HG03060 (cell line): Measurements from ENCODE around the gene UNC45A.

Source experiments
- ATAC-seq: cut with Tn5 transposase; IDR thresholded peaks from one replicate; pipeline ENCODE4 v1.9.1; 2021; ENCODE audit warnings: low read depth, moderate number of reproducible peaks; ENCODE audit not compliant: unreplicated experiment

Gene UNC45A

DNA sequence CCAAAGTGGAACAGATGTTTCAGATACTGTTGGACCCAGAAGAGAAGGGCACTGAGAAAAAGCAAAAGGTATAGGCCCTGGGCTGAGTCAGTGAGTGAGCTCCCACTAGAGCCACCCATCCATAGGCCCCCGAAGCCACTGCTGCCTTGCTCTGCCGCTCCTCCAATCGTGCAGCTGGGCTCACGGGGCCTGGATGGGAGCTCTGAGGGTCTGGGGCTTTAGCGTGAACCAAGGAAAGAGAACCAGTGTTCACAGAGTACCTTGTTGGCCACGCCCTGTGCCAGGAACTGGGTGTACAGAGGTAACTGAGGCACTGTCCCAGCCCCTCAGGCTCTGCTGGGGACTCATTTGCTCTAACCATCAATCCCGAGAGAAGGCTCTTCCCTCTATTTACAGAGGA, 4.7 kb downstream of the UNC45A start:
- no peak for ATAC-seq

DNA sequence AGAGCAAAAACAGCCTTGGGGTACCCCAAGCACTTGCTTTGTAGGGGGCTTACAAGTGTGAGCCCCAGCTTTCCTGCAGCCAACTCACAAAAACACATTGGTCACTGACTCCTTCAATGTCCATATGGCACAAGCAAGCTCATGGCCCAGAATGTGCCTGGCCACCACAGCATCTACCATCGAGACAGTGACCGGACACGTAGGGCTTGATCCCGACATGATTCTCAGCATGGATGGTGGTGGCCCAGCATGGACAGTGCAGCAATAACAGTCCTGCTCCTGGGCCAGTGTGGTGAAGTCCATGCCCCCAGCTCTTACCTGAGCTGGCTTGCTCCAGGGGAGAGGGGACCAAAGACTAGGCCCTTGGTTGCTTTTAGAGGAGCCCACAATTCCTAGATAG, 6.0 kb downstream of the UNC45A start:
- ATAC-seq = no peak

DNA sequence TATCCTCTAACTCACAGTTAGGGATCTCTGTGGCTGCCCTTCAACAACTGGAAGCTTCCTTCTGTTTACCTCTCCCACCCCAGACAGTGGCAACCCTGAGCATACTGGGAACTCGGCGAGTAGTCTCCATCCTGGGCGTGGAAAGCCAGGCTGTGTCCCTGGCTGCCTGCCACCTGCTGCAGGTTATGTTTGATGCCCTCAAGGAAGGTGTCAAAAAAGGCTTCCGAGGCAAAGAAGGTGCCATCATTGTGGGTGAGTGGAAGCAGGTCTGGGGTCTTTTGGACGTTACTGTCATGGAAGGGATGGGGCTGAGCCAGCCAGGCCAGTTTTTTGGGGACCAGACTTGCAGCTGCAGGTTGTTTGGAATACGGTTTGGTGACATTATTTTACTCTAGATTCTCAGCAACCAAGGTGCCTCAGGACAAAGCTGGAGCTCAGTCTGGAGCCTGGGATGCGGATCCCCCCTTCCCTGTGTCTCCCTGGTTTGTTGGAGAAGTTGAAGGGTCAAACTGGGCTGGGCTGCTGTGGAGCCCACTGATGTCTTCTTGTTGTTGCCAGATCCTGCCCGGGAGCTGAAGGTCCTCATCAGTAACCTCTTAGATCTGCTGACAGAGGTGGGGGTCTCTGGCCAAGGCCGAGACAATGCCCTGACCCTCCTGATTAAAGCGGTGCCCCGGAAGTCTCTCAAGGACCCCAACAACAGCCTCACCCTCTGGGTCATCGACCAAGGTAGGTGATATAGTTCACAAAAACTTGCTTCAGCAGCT, 7.5 kb downstream of the UNC45A start:
- ATAC-seq = no peak

- ATAC-seq = no peak
These were observed 10.0 kb downstream of the UNC45A start for GRCh38 chr15:90945091-90945490.

GRCh38 chr15:90946538-90946937, 11.5 kb downstream of the UNC45A start:
- no peak for ATAC-seq

GRCh38 chr15:90946941-90947576, 12.0 kb downstream of the UNC45A start:
- no peak for ATAC-seq

GRCh38 chr15:90947577-90948357, 12.7 kb downstream of the UNC45A start:
- no peak for ATAC-seq

- ATAC-seq = no peak
These were observed 13.4 kb downstream of the UNC45A start for GRCh38 chr15:90948506-90948905.

- ATAC-seq = no peak
These were observed 15.0 kb downstream of the UNC45A start for GRCh38 chr15:90949979-90950675.

- ATAC-seq = no peak
These were observed 15.6 kb downstream of the UNC45A start for GRCh38 chr15:90950676-90951075.

DNA sequence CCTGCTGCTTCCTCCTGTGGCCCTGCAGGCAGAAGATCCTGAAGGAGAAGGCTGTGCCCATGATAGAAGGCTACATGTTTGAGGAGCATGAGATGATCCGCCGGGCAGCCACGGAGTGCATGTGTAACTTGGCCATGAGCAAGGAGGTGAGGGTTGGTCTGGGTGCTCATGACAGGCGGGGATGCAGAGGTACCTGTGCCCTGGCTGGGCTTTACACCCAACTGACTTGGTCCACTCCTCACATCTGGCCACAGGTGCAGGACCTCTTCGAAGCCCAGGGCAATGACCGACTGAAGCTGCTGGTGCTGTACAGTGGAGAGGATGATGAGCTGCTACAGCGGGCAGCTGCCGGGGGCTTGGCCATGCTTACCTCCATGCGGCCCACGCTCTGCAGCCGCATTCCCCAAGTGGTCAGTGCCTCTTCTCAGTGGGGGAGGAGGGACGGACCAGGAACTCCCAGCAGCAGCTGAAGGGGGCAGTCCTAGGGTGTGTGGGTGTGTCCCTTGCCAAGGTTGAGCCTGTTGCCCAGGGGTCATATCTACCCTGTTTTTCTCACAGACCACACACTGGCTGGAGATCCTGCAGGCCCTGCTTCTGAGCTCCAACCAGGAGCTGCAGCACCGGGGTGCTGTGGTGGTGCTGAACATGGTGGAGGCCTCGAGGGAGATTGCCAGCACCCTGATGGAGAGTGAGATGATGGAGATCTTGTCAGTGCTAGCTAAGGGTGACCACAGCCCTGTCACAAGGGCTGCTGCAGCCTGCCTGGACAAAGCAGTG, 18.0 kb downstream of the UNC45A start:
- no peak for ATAC-seq

DNA sequence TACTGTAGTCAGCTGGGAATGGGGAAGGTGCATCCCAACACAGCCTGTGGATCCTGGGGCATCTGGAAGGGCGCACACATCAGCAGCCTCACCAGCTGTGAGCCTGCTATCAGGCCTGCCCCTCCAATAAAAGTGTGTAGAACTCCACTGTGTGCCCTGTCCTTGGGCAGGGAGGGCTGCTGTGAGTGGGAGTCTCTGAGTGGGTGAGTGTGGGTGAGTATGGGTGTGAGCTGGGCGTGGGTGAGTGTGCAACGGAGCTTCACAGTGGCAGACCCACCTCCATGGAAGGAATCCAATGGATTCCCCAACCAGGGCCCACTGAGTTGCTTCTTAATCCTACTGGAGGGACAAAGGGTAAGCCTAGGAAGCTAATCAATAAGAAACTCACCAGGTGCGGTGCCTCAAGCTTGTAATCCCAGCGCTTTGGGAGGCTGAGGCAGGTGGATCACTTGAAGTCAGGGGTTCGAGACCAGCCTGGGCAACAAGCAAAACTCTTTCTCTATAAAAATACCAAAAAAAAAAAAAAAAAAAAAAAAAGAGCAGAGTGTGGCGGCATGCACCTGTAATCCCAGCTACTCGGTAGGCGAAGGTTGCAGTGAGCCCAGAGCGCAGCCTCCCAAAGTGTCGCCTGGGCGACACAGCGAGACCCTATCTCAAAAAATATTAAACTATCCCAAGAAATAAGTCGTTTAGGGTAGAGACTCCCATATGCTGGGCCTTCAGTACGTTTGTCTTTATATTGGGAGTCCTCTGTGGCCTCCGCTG, 19.0 kb downstream of the UNC45A start:
- ATAC-seq = no peak

DNA sequence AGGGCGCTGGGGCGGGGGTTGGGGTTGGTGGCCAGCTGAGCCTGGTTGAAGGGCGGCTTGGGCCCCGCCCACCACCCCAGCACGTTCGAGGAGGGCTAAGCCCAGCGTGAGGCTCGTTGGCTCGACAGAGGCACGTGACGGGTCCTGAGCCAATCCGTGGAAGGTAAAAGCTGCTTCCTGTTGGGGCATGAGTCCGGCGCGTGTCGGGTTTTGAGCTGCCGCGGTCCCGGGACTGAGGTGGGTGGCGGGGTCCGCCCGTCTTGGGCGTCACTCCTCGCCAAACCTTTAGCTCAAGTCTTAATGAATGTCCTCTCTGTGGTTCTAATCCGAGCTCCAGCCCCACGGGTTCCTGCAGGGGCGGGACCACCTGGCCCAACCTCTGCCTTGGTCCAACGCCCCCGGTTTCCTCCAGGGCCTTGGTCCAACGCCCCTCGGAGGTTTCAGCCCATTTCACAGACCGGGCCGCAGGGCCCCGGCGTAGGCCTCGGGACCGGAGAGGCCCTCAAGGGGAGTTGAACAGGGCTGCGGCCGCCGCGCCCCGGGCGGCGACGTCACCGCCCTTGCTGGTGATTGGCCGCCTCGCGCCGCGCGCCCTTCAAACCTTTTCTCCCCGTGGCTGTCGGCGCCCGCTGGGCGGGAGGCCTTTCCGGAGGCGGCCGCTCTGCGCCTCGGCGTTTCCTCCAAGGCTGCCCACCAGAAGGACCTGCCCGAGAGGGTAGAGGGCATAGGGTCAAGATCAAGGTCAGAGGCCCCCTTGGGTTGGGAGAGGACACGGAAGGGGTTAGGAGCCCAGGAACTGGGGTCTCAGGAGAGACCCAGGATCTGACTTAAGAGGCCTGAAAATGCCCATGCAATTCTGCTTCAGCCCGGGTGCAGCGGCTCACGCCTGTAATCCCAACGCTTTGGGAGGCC, 19.9 kb downstream of the UNC45A start, which contains the start of gene RCCD1:
Gene RCCD1, plus strand, starts transcription at position 173 of the 912 bp plus-strand sequence. CDS start 1,851 bp downstream, outside the sequence.
- ATAC-seq = peak; percentile 87

GRCh38 chr15:90955624-90956273, 20.7 kb downstream of the UNC45A start:
- ATAC-seq = no peak

GRCh38 chr15:90956274-90957030, 21.4 kb downstream of the UNC45A start:
- no peak for ATAC-seq

- ATAC-seq = no peak
These were observed 22.1 kb downstream of the UNC45A start for GRCh38 chr15:90957031-90957790.
